SK-N-MC (cell line): ENCODE results near the gene PLA2G4B.

Experiments used
- EZH2 ChIP-seq: fragments of 200-600 bp; sonication (generic); IDR thresholded peaks from one replicate; pipeline ENCODE4 v1.6.1; 2017; ENCODE audit warnings: antibody characterized with exemption
- FOXP2 ChIP-seq: optimal IDR thresholded peaks from 2 replicates; pipeline ENCODE3; 2011; ENCODE audit warnings: mild to moderate bottlenecking, moderate library complexity; ENCODE audit not compliant: insufficient read depth; ENCODE audit errors: extremely low read length, control extremely low read depth
- POLR2AphosphoS5 ChIP-seq: IDR thresholded peaks from 2 replicates; pipeline ENCODE4 v1.6.1; 2012; ENCODE audit warnings: mild to moderate bottlenecking, low read depth, low read length, borderline replicate concordance

DNA sequence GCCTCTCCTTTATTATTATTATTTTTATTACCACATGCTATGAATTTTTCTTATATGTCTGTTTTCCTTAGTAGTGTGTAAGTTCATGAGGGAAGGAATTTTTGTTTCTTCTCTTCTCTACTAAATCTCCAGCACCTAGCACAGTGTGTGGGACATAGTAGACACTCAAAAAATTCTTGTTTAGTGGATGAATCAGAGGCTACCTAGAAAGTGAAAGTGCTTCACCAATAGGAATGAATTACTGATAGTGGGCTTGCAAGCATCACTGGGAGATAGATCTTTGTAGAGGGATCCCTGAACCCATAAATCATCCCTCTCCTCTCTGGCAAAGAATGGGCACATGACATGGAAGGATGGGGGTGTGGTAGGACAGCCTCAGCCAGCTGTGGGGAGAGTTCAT, 46.7 kb downstream of the PLA2G4B start:
- TF ChIP-seq EZH2: no peak
- no peak for TF ChIP-seq POLR2AphosphoS5
- no peak for TF ChIP-seq FOXP2
